Skeletal muscle satellite cell (primary cell): ENCODE data around the gene HOXB8.

Source experiments
- H3K27me3 ChIP-seq: 2 replicates; pipeline ENCODE4 v1.7.0; 2013; ENCODE audit warnings: low read length; ENCODE audit not compliant: control insufficient read depth, insufficient read depth
- H3K36me3 ChIP-seq: 2 replicates; pipeline ENCODE4 v1.7.0; 2013; ENCODE audit warnings: mild to moderate bottlenecking, control low read depth, low read length; ENCODE audit not compliant: insufficient read depth
- H3K4me1 ChIP-seq: 2 replicates; pipeline ENCODE4 v1.7.0; 2013; ENCODE audit warnings: low read length; ENCODE audit not compliant: control insufficient read depth, insufficient read depth
- H3K4me2 ChIP-seq: 2 replicates; pipeline ENCODE4 v1.7.0; 2013; ENCODE audit warnings: mild to moderate bottlenecking, low read length
- H3K4me3 ChIP-seq: 2 replicates; pipeline ENCODE4 v1.7.0; 2013; ENCODE audit warnings: low read length
- H3K9ac ChIP-seq: 2 replicates; pipeline ENCODE4 v1.7.0; 2013; ENCODE audit warnings: mild to moderate bottlenecking, low read depth, low read length, moderate library complexity
- H3K9me3 ChIP-seq: replicated peaks from 2 replicates; pipeline ENCODE4 v1.7.0; 2013; ENCODE audit warnings: mild to moderate bottlenecking, control low read depth, low read length

Gene HOXB8

GRCh38 chr17:48611213-48611612 lies 3.9 kb downstream of the HOXB8 start:
- peaks cover 25% of the 10 kb centered on the region for H3K4me1 ChIP-seq
- H3K4me3 ChIP-seq = peak overlapping the region; percentile 95
- peak overlapping the region; percentile 98 for H3K9ac ChIP-seq
- no peaks in the 10 kb centered on the region for H3K36me3 ChIP-seq
- peaks cover 25% of the 10 kb centered on the region for H3K27me3 ChIP-seq
- peak overlapping the region; percentile 99 for H3K4me2 ChIP-seq
- no peaks in the 10 kb centered on the region for H3K9me3 ChIP-seq

- Histone ChIP-seq H3K9me3 (no peaks in the 10 kb centered on the region), H3K36me3 (no peaks in the 10 kb centered on the region), H3K27me3 (peaks cover 18% of the 10 kb centered on the region), H3K4me3 (peak within 1 kb of the TSS; percentile 95), H3K4me2 (peak within 1 kb of the TSS; percentile 99), H3K4me1 (peaks cover 25% of the 10 kb centered on the region), H3K9ac (peak within 1 kb of the TSS; percentile 98)
Measured at GRCh38 chr17:48610282-48611211, 4.5 kb downstream of the HOXB8 start, which contains the start of gene HOXB7. HOXB7 (minus strand) TSS chr17:48611017; CDS start chr17:48610918, 99 bp downstream.

GRCh38 chr17:48609759-48610281 lies 5.3 kb downstream of the HOXB8 start:
- Histone ChIP-seq H3K9ac (peak overlapping the region; percentile 98), H3K4me2 (peak overlapping the region; percentile 99), H3K27me3 (peaks cover 11% of the 10 kb centered on the region), H3K9me3 (no peaks in the 10 kb centered on the region), H3K4me3 (peak overlapping the region; percentile 95), H3K36me3 (no peaks in the 10 kb centered on the region), H3K4me1 (peaks cover 31% of the 10 kb centered on the region)

GRCh38 chr17:48609033-48609432 lies 6.1 kb downstream of the HOXB8 start:
- Histone ChIP-seq H3K27me3 (peaks cover 4% of the 10 kb centered on the region), H3K4me1 (peaks cover 26% of the 10 kb centered on the region), H3K4me2 (peak overlapping the region; percentile 99), H3K9ac (no peak overlapping the region), H3K9me3 (no peaks in the 10 kb centered on the region), H3K36me3 (no peaks in the 10 kb centered on the region), H3K4me3 (no peak overlapping the region)

GRCh38 chr17:48608494-48608834 lies 6.6 kb downstream of the HOXB8 start:
- Histone ChIP-seq H3K4me3 (no peak overlapping the region), H3K9ac (no peak overlapping the region)

GRCh38 chr17:48606892-48607614 lies 8.0 kb downstream of the HOXB8 start:
- no peaks in the 10 kb centered on the region for H3K27me3 ChIP-seq
- H3K9me3 ChIP-seq = no peaks in the 10 kb centered on the region
- no peak overlapping the region for H3K9ac ChIP-seq
- peaks cover 21% of the 10 kb centered on the region for H3K4me1 ChIP-seq
- no peaks in the 10 kb centered on the region for H3K36me3 ChIP-seq
- H3K4me3 ChIP-seq = no peak overlapping the region
- H3K4me2 ChIP-seq = no peak overlapping the region

More at GRCh38 chr17:48608494-48608834, 6.6 kb downstream of the HOXB8 start:
- no peak overlapping the region for H3K4me2 ChIP-seq
- no peaks in the 10 kb centered on the region for H3K9me3 ChIP-seq
- no peaks in the 10 kb centered on the region for H3K27me3 ChIP-seq
- no peaks in the 10 kb centered on the region for H3K36me3 ChIP-seq
- peaks cover 21% of the 10 kb centered on the region for H3K4me1 ChIP-seq

- H3K36me3 ChIP-seq = no peaks in the 10 kb centered on the region
- peaks cover 20% of the 10 kb centered on the region for H3K4me1 ChIP-seq
- H3K4me2 ChIP-seq = no peak overlapping the region
- no peak overlapping the region for H3K9ac ChIP-seq
- no peak overlapping the region for H3K4me3 ChIP-seq
- H3K27me3 ChIP-seq = no peaks in the 10 kb centered on the region
- no peaks in the 10 kb centered on the region for H3K9me3 ChIP-seq
Measured at GRCh38 chr17:48605991-48606891, 8.9 kb downstream of the HOXB8 start.

GRCh38 chr17:48605409-48605919 lies 9.6 kb downstream of the HOXB8 start:
- Histone ChIP-seq H3K9me3 (no peaks in the 10 kb centered on the region), H3K36me3 (no peaks in the 10 kb centered on the region), H3K4me3 (peak overlapping the region; percentile 91), H3K9ac (peak overlapping the region; percentile 88), H3K27me3 (no peaks in the 10 kb centered on the region), H3K4me2 (peak overlapping the region; percentile 81), H3K4me1 (peaks cover 20% of the 10 kb centered on the region)

- peak within 1 kb of the TSS; percentile 88 for H3K9ac ChIP-seq
Measured at GRCh38 chr17:48604770-48605329, 10.2 kb downstream of the HOXB8 start, which contains the start of gene HOXB6. HOXB6 (minus strand) TSS chr17:48604986; CDS start chr17:48598150, 6,836 bp downstream.

GRCh38 chr17:48603959-48604769 lies 10.9 kb downstream of the HOXB8 start:
- Histone ChIP-seq H3K4me3 (peak overlapping the region; percentile 91), H3K4me2 (peak overlapping the region; percentile 81), H3K36me3 (no peaks in the 10 kb centered on the region), H3K9ac (peak overlapping the region; percentile 88), H3K27me3 (no peaks in the 10 kb centered on the region), H3K9me3 (no peaks in the 10 kb centered on the region), H3K4me1 (peaks cover 15% of the 10 kb centered on the region)

More at GRCh38 chr17:48604770-48605329, 10.2 kb downstream of the HOXB8 start, which contains the start of gene HOXB6:
- Histone ChIP-seq H3K4me2 (peak within 1 kb of the TSS; percentile 81), H3K4me3 (peak within 1 kb of the TSS; percentile 91), H3K4me1 (peaks cover 19% of the 10 kb centered on the region), H3K36me3 (no peaks in the 10 kb centered on the region), H3K9me3 (no peaks in the 10 kb centered on the region), H3K27me3 (no peaks in the 10 kb centered on the region)
